CD4-positive, alpha-beta memory T cell (primary cell): ENCODE measurements around the gene XPNPEP3. TPM values are rescaled to one million over a fixed set of nuclear protein-coding genes. Genes with fewer than 3 reads are reported as not detected.
A peak's percentile ranks its signal among the peaks of the same experiment; 100 is the strongest.
"Not testable (repeated sequence)": the region's sequence is repeated elsewhere in the genome, so short reads cannot be mapped to it uniquely, and the experiment has no call there.

Source experiments
- CTCF ChIA-PET: fragments of 350-600 bp; sonication (Branson Sonifier 250); formaldehyde crosslinking; loops from one replicate; lab custom pipeline; 2021; ENCODE audit warnings: inconsistent platforms; ENCODE audit not compliant: partially characterized antibody; lab: Charles Lee
- POLR2A ChIA-PET: fragments of 350-600 bp; sonication (Branson Sonifier 250); formaldehyde crosslinking; loops from one replicate; lab custom pipeline; 2021; ENCODE audit not compliant: partially characterized antibody; lab: Charles Lee
- DNase-seq, 5 donors: peaks; one replicate each; pipeline versions ENCODE4 v3.0.0 to v3.0.0-alpha.2; 2020 to 2022; ENCODE audit warnings: mixed read lengths in 1 of 5
- H3K27ac ChIP-seq: one replicate; pipeline ENCODE4 v1.7.0; 2013; ENCODE audit warnings: low read depth, low read length
- H3K27me3 ChIP-seq: 2 replicates; pipeline ENCODE4 v1.7.0; 2013; ENCODE audit warnings: mild to moderate bottlenecking, low read length, moderate library complexity; ENCODE audit not compliant: insufficient read depth
- H3K36me3 ChIP-seq: 2 replicates; pipeline ENCODE4 v1.7.0; 2013; ENCODE audit warnings: mild to moderate bottlenecking, low read length, moderate library complexity; ENCODE audit not compliant: insufficient read depth
- H3K4me1 ChIP-seq: 2 replicates; pipeline ENCODE4 v1.7.0; 2013; ENCODE audit warnings: mild to moderate bottlenecking, low read length, moderate library complexity; ENCODE audit not compliant: insufficient read depth
- H3K4me3 ChIP-seq, 2 donors: one replicate each; pipeline ENCODE4 v1.7.0; 2013; ENCODE audit warnings: low read length in 2 of 2, mild to moderate bottlenecking in 1 of 2
- H3K9me3 ChIP-seq, 2 donors: one replicate each; pipeline ENCODE4 v1.7.0; 2013; ENCODE audit warnings: low read length in 2 of 2, control low read depth in 1 of 2; ENCODE audit not compliant: control insufficient read depth in 1 of 2
- H3K27ac Mint-ChIP-seq, 7 donors: one replicate each; pipeline ENCODE4 v1.8.0; 2020 to 2021; ENCODE audit warnings: mixed read lengths in 7 of 7, mild to moderate bottlenecking in 6 of 7, inconsistent platforms in 3 of 7, moderate library complexity in 3 of 7
- H3K27me3 Mint-ChIP-seq, 2 donors: one replicate each; pipeline ENCODE4 v1.8.0; 2020 to 2021; ENCODE audit warnings: mixed read lengths in 2 of 2
- H3K36me3 Mint-ChIP-seq, 2 donors: one replicate each; pipeline ENCODE4 v1.8.0; 2020 to 2021; ENCODE audit warnings: mixed read lengths in 2 of 2, inconsistent platforms in 1 of 2, mild to moderate bottlenecking in 1 of 2
- H3K4me1 Mint-ChIP-seq, 4 donors: one replicate each; pipeline ENCODE4 v1.8.0; 2020 to 2021; ENCODE audit warnings: mixed read lengths in 4 of 4, mild to moderate bottlenecking in 1 of 4
- H3K4me3 Mint-ChIP-seq, 8 donors: one replicate each; pipeline ENCODE4 v1.8.0; 2020 to 2021; ENCODE audit warnings: mixed read lengths in 8 of 8, mild to moderate bottlenecking in 7 of 8, moderate library complexity in 6 of 8, inconsistent platforms in 3 of 8
- H3K9me3 Mint-ChIP-seq, 8 donors: one replicate each; pipeline ENCODE4 v1.8.0; 2020 to 2021; ENCODE audit warnings: mixed read lengths in 8 of 8, mild to moderate bottlenecking in 5 of 8, inconsistent platforms in 3 of 8, moderate library complexity in 1 of 8
- intact Hi-C: fragments of 100-400 bp; cut with micrococcal nuclease; formaldehyde crosslinking; loops from one replicate; pipeline ENCODE4 v1.15.1; 2023
- polyA plus RNA-seq, 2 donors: library from polyadenylated mRNA; unstranded; fragments of 300-500 nt; fragmentation: Illumina TruSeq; gene quantifications; one replicate each; pipeline ENCODE4 v1.2.3, GENCODE V29; 2021
- total RNA-seq, 2 experiments: library from RNA; stranded (reverse); gene quantifications; one replicate each; pipeline ENCODE4 v1.2.3, GENCODE V29; 2021

Gene XPNPEP3
- total and polyA plus RNA-seq, 4 experiments from 2014 or later = 3.7 to 20.0 (median 13.8) TPM

- peak overlapping the region; percentile 99 for H3K27ac ChIP-seq
- DNase-seq = peak in 3 of 5 donors; percentile 32 to 47 (median 37)
- H3K4me1 ChIP-seq = peaks cover 58% of the 10 kb centered on the region
- peaks cover 3% of the 10 kb centered on the region for H3K36me3 ChIP-seq
- CTCF ChIA-PET = interaction anchor here (1.0 to 1.6 kb wide), 3 partner anchors 67 to 173 kb away, joined by 3 to 4 read pairs (median 3); no protein-coding TSS in a partner anchor
- H3K27ac Mint-ChIP-seq = peak overlapping the region; percentile 98 to 100 (median 100)
- H3K9me3 ChIP-seq = no peaks in the 10 kb centered on the region
- peaks cover 0 to 7% (median 0%) of the 10 kb centered on the region in 8 donors for H3K9me3 Mint-ChIP-seq
- H3K27me3 Mint-ChIP-seq = peaks cover 0 to 2% of the 10 kb centered on the region in 2 donors
- H3K27me3 ChIP-seq = no peaks in the 10 kb centered on the region
- peak overlapping the region; percentile 96 to 99 (median 98) for H3K4me3 Mint-ChIP-seq
- H3K36me3 Mint-ChIP-seq = peaks cover 4 to 36% of the 10 kb centered on the region in 2 donors
- POLR2A ChIA-PET = interaction anchor here (0.6 to 4.3 kb wide), 20 partner anchors 10 to 1774 kb away, joined by 3 to 28 read pairs (median 6); partner anchors contain the start of genes ACO2, ATF4, CBX7 and EP300
- intact Hi-C loops = loop anchor here (1.0 to 5.0 kb wide), 7 partner anchors 15 to 236 kb away; partner anchors contain the start of genes EP300, MRTFA, RBX1 and SLC25A17
- peaks cover 27 to 69% (median 49%) of the 10 kb centered on the region in 4 donors for H3K4me1 Mint-ChIP-seq
- peak overlapping the region; percentile 66 to 100 for H3K4me3 ChIP-seq
Measured at GRCh38 chr22:40855979-40856512, 902 bp upstream of the XPNPEP3 start.

- Histone ChIP-seq H3K36me3 (peaks cover 9% of the 10 kb centered on the region), H3K9me3 (no peaks in the 10 kb centered on the region), H3K27ac (peak overlapping the region; percentile 99), H3K4me3 (peak overlapping the region; percentile 72 to 100), H3K27me3 (no peaks in the 10 kb centered on the region), H3K4me1 (peaks cover 47% of the 10 kb centered on the region)
- ChIA-PET CTCF (interaction anchor here (0.7 to 1.6 kb wide), 10 partner anchors 35 to 524 kb away, joined by 3 to 5 read pairs (median 3); partner anchors contain the start of gene TEF), POLR2A (interaction anchor here (0.5 to 4.3 kb wide), 23 partner anchors 9 to 1705 kb away, joined by 3 to 28 read pairs (median 4); partner anchors contain the start of genes ACO2, CBX7, EP300 and MRTFA)
- Mint-ChIP-seq H3K27ac (peak overlapping the region; percentile 98 to 100 (median 100)), H3K27me3 (peaks cover 0 to 2% of the 10 kb centered on the region in 2 donors), H3K4me1 (peaks cover 20 to 62% (median 40%) of the 10 kb centered on the region in 4 donors), H3K9me3 (peaks cover 0 to 7% (median 0%) of the 10 kb centered on the region in 8 donors), H3K4me3 (peak overlapping the region; percentile 96 to 99 (median 98)), H3K36me3 (peaks cover 9 to 28% of the 10 kb centered on the region in 2 donors)
- intact Hi-C loops = loop anchor here (1.0 to 5.0 kb wide), 5 partner anchors 17 to 429 kb away; partner anchors contain the start of genes EP300, L3MBTL2, MRTFA and RANGAP1
- DNase-seq = no peak
Measured at GRCh38 chr22:40857309-40857855, 434 bp downstream of the XPNPEP3 start.

GRCh38 chr22:40862013-40862412, 5.1 kb downstream of the XPNPEP3 start, which contains the start of gene DNAJB7:
Gene DNAJB7 (minus strand): TSS chr22:40862113. CDS start chr22:40861994, 119 bp downstream.
- Histone ChIP-seq H3K4me3 (no peak within 1 kb of the TSS), H3K9me3 (no peaks in the 10 kb centered on the region), H3K36me3 (peaks cover 6% of the 10 kb centered on the region), H3K27ac (no peak within 1 kb of the TSS), H3K27me3 (no peaks in the 10 kb centered on the region), H3K4me1 (peaks cover 12% of the 10 kb centered on the region)
- intact Hi-C loops = no loop called here
- Mint-ChIP-seq H3K4me3 (no peak within 1 kb of the TSS), H3K4me1 (peaks cover 11 to 50% (median 25%) of the 10 kb centered on the region in 4 donors), H3K27ac (peak within 1 kb of the TSS in 5 of 7 donors; percentile 3 to 73 (median 33)), H3K27me3 (peaks cover 0 to 2% of the 10 kb centered on the region in 2 donors), H3K36me3 (peaks cover 9 to 15% of the 10 kb centered on the region in 2 donors), H3K9me3 (peaks cover 0 to 5% (median 0%) of the 10 kb centered on the region in 8 donors)
- ChIA-PET CTCF (no interaction called here), POLR2A (no interaction called here)
- no peak for DNase-seq

- Histone ChIP-seq H3K27ac (no peak overlapping the region), H3K36me3 (peaks cover 6% of the 10 kb centered on the region), H3K27me3 (no peaks in the 10 kb centered on the region), H3K4me3 (no peak overlapping the region), H3K4me1 (peaks cover 8% of the 10 kb centered on the region), H3K9me3 (no peaks in the 10 kb centered on the region)
- POLR2A ChIA-PET = no interaction called here
- DNase-seq = no peak
- Mint-ChIP-seq H3K4me1 (peaks cover 9 to 45% (median 22%) of the 10 kb centered on the region in 4 donors), H3K27ac (peak overlapping the region in 3 of 7 donors; percentile 17 to 66 (median 19)), H3K27me3 (no peaks in the 10 kb centered on the region), H3K4me3 (no peak overlapping the region), H3K36me3 (peaks cover 9% of the 10 kb centered on the region in 2 donors), H3K9me3 (no peaks in the 10 kb centered on the region)
- intact Hi-C loops = no loop called here
- CTCF ChIA-PET = no interaction called here
Measured at GRCh38 chr22:40862537-40862936, 5.6 kb downstream of the XPNPEP3 start.

GRCh38 chr22:40867109-40867508, 10.2 kb downstream of the XPNPEP3 start:
- H3K36me3 ChIP-seq = peaks cover under 1% of the 10 kb centered on the region
- no peaks in the 10 kb centered on the region for H3K9me3 Mint-ChIP-seq

GRCh38 chr22:40868379-40868778, 11.4 kb downstream of the XPNPEP3 start:
- H3K27me3 ChIP-seq, H3K4me1 ChIP-seq, H3K9me3 ChIP-seq, intact Hi-C loops, H3K4me3 Mint-ChIP-seq, H3K9me3 Mint-ChIP-seq, H3K27me3 Mint-ChIP-seq, H3K36me3 Mint-ChIP-seq, H3K27ac ChIP-seq, H3K36me3 ChIP-seq, H3K4me3 ChIP-seq, DNase-seq: not testable (repeated sequence)
- CTCF ChIA-PET = interaction anchor here (0.7 kb wide), 1 partner anchor 32 kb away, joined by 3 read pairs; no protein-coding TSS in a partner anchor
- H3K4me1 Mint-ChIP-seq = peaks cover 8 to 21% (median 9%) of the 10 kb centered on the region in 4 donors
- POLR2A ChIA-PET = interaction anchor here (0.6 kb wide), 1 partner anchor 39 kb away, joined by 4 read pairs; no protein-coding TSS in a partner anchor
- H3K27ac Mint-ChIP-seq = peak overlapping the region in 1 of 7 donors; percentile 14

More at GRCh38 chr22:40867109-40867508, 10.2 kb downstream of the XPNPEP3 start:
- Histone ChIP-seq H3K4me3 (no peak overlapping the region), H3K27ac (no peak overlapping the region), H3K4me1 (no peaks in the 10 kb centered on the region), H3K9me3 (no peaks in the 10 kb centered on the region), H3K27me3 (no peaks in the 10 kb centered on the region)
- no peak overlapping the region for H3K4me3 Mint-ChIP-seq
- H3K4me1 Mint-ChIP-seq = peaks cover 10 to 27% (median 13%) of the 10 kb centered on the region in 4 donors
- ChIA-PET POLR2A (interaction anchor here (0.6 to 1.1 kb wide), 2 partner anchors 10 to 511 kb away, joined by 3 to 8 read pairs; partner anchors contain the start of genes ST13 and XPNPEP3), CTCF (interaction anchor here (1.1 kb wide), 1 partner anchor 9 kb away, joined by 3 read pairs; no protein-coding TSS in a partner anchor)
- no peaks in the 10 kb centered on the region for H3K27me3 Mint-ChIP-seq
- peak overlapping the region in 1 of 7 donors; percentile 64 for H3K27ac Mint-ChIP-seq
- intact Hi-C loops = no loop called here
- H3K36me3 Mint-ChIP-seq = peaks cover 4 to 8% of the 10 kb centered on the region in 2 donors
- DNase-seq = no peak
